Ishikawa (cell line): ENCODE data around the gene ZFYVE21.

ENCODE experiments used
- CEBPB ChIP-seq: IDR thresholded peaks from 2 replicates; pipeline ENCODE4 v1.6.1; 2012
- CREB1 ChIP-seq: IDR thresholded peaks from 2 replicates; pipeline ENCODE4 v1.6.1; 2012; ENCODE audit warnings: low read depth
- EGR1 ChIP-seq: IDR thresholded peaks from 2 replicates; pipeline ENCODE4 v1.6.1; 2012
- EP300 ChIP-seq: IDR thresholded peaks from 2 replicates; pipeline ENCODE4 v1.6.1; 2012; ENCODE audit warnings: borderline replicate concordance
- FOXM1 ChIP-seq: IDR thresholded peaks from 2 replicates; pipeline ENCODE4 v1.6.1; 2012; ENCODE audit warnings: low read depth, borderline replicate concordance
- MAX ChIP-seq: IDR thresholded peaks from 2 replicates; pipeline ENCODE4 v1.6.1; 2012
- NFIC ChIP-seq: IDR thresholded peaks from 2 replicates; pipeline ENCODE4 v1.6.1; 2012
- RAD21 ChIP-seq: IDR thresholded peaks from 2 replicates; pipeline ENCODE4 v1.6.1; 2012; ENCODE audit warnings: low read depth
- REST ChIP-seq: IDR thresholded peaks from 2 replicates; pipeline ENCODE4 v1.6.1; 2012; ENCODE audit warnings: low read depth, mild to moderate bottlenecking
- TAF1 ChIP-seq: IDR thresholded peaks from 2 replicates; pipeline ENCODE4 v1.6.1; 2012; ENCODE audit warnings: low read depth, mild to moderate bottlenecking
- TCF12 ChIP-seq: IDR thresholded peaks from 2 replicates; pipeline ENCODE4 v1.6.1; 2012; ENCODE audit warnings: low read depth
- TEAD4 ChIP-seq: IDR thresholded peaks from 2 replicates; pipeline ENCODE4 v1.6.1; 2012
- USF1 ChIP-seq: IDR thresholded peaks from 2 replicates; pipeline ENCODE4 v1.6.1; 2012
- YY1 ChIP-seq: IDR thresholded peaks from 2 replicates; pipeline ENCODE4 v1.6.1; 2012; ENCODE audit warnings: low read depth
- ZBTB7A ChIP-seq: IDR thresholded peaks from 2 replicates; pipeline ENCODE4 v1.6.1; 2012; ENCODE audit warnings: low read depth

ZFYVE21 gene

DNA sequence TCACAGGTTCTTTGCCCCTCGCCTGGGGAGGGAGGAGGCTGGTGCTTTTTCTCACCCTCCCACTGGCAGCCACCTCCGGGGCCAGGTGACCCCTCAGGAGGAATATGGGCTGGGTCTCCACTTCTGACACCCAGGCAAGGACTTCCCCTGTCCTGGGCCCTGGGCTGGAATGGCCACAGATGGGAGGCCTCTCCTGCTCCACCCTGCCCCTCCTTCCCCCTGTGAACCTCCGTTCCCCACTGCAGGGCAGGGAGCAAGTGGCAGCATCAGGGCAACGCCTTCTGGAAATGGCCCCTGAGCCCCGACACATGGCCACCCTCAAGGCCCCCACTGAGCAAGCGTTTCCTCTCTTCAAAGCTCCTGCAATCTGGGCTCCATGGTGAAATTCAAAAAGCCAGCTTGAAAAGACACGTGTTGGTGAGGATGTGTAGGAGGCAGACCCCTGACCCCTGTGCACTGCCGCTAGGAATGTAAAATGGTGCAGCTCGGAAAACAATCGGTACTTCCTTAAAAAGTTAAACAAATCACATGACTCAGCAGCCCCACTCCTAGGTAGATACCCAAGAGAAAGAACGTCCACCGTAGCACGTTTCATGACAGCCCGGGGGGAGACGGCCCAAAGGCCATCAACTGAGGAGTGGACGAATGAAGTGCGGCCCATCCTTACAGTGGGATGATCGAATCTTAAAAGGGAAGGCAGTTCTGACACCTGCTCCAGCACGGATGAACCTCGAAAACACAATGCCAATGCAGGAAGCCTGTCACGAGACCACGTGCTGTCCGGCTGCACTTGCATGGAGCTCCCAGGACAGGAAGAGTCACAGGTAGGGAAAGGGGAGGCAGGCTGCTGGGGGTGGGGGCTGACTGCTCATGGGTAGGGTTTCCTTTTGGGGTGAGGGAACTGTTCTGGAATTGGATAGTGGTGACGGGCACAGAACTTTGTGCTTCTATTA lies 11.9 kb upstream of the ZFYVE21 start:
- no peak for TF ChIP-seq NFIC
- no peak for TF ChIP-seq MAX
- TF ChIP-seq CREB1: no peak

DNA sequence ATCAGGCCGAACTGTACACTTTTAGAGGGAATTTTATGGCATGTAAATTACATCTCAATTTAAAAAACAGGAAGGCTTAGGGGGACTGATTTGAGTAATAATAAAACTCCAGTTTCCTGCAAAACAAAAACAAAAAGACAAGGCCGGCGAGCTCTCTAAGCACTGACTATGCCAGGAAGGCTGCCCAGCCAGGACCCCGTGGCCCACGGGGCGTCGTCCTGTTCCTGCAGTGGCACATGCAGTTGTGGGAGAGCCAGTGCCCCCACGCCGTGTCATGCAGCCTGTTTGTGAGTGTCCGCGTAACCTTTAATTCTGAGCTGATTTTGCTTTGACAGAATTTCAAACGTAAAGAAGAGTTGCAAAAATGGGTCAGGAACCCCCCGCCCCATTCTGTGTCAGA lies 10.9 kb upstream of the ZFYVE21 start:
- TF ChIP-seq NFIC: no peak
- no peak for TF ChIP-seq MAX
- no peak for TF ChIP-seq RAD21
- no peak for TF ChIP-seq FOXM1
- no peak for TF ChIP-seq REST
- no peak for TF ChIP-seq CREB1
- TF ChIP-seq YY1: no peak
- TF ChIP-seq EGR1: no peak
- no peak for TF ChIP-seq TAF1

DNA sequence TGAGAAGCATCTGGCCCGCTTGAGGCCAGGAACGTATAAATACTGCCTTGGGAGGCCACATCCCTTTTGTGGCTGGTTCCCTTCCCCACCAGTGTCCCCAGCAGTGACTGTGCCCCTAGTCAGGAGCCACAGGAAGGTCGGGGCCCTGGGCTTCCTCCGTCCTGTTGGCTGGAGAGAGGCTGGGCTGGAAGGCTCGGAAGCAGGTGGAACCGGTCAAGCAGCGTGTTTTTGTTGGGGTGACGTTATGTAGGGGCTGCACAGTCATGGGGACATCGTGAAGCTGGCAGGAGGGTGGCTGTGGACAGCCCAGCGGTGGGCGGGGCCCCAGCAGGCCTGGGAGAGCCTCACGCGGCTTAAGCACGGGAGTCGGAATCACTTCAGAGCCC lies 10.5 kb upstream of the ZFYVE21 start:
- TF ChIP-seq ZBTB7A (no peak), USF1 (no peak), REST (no peak), MAX (no peak), RAD21 (no peak), EGR1 (no peak), FOXM1 (no peak), TEAD4 (no peak), CEBPB (no peak), EP300 (no peak), YY1 (no peak), NFIC (no peak)

GRCh38 chr14:103705504-103706284 lies 9.9 kb upstream of the ZFYVE21 start:
- TF ChIP-seq FOXM1: no peak

- TF ChIP-seq USF1: no peak
- TF ChIP-seq REST: no peak
- TF ChIP-seq TCF12: no peak
- TF ChIP-seq MAX: no peak
- no peak for TF ChIP-seq CEBPB
- no peak for TF ChIP-seq EGR1
- TF ChIP-seq EP300: no peak
- TF ChIP-seq FOXM1: no peak
- no peak for TF ChIP-seq CREB1
- TF ChIP-seq NFIC: no peak
- no peak for TF ChIP-seq TAF1
These were observed 8.9 kb upstream of the ZFYVE21 start for GRCh38 chr14:103706551-103707328.
